ENCODE data around the gene NACC1. TPM values are rescaled to one million over a fixed set of nuclear protein-coding genes. Genes with fewer than 3 reads are reported as not detected.

Gene NACC1
- total and polyA plus RNA-seq, 2 of the 13 experiments (the other 11 are each of a cell fraction or from before 2014, with no cell fraction given) = 31.8 to 42.3 TPM

DNA sequence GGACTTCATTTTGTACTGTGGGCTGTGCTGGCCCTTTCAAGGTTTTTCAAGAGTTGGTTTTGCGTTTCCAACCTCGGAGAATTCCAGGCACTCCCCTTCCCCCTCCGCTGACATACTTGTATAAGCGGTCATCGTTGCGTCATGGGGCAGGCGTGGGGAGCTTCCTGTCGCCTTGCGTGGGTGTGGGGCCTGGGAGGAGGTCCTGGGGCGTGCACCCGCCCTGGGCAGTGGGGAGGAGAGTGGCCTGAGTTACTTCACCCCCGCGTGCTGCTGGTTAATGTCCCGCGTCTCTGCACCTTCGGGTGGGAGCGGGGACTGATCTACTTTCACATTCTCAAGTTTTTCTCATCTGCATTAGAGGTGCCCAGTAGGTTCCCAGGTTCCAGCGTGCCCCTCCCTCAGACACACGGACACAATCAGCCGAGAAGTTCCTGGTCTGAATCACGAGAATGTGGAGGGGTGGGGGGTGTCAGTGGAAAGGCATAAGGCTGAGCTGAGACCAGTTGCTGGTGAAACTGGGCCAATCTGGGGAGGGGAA is 36.2 kb downstream of the NACC1 start (continued):
- TF ChIP-seq, protein P1, sequence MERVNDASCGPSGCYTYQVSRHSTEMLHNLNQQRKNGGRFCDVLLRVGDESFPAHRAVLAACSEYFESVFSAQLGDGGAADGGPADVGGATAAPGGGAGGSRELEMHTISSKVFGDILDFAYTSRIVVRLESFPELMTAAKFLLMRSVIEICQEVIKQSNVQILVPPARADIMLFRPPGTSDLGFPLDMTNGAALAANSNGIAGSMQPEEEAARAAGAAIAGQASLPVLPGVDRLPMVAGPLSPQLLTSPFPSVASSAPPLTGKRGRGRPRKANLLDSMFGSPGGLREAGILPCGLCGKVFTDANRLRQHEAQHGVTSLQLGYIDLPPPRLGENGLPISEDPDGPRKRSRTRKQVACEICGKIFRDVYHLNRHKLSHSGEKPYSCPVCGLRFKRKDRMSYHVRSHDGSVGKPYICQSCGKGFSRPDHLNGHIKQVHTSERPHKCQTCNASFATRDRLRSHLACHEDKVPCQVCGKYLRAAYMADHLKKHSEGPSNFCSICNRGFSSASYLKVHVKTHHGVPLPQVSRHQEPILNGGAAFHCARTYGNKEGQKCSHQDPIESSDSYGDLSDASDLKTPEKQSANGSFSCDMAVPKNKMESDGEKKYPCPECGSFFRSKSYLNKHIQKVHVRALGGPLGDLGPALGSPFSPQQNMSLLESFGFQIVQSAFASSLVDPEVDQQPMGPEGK (CRISPR knock-in tag; IDR thresholded peaks at IDR 0.05) = peak; percentile 79
- TF ChIP-seq, protein P2, sequence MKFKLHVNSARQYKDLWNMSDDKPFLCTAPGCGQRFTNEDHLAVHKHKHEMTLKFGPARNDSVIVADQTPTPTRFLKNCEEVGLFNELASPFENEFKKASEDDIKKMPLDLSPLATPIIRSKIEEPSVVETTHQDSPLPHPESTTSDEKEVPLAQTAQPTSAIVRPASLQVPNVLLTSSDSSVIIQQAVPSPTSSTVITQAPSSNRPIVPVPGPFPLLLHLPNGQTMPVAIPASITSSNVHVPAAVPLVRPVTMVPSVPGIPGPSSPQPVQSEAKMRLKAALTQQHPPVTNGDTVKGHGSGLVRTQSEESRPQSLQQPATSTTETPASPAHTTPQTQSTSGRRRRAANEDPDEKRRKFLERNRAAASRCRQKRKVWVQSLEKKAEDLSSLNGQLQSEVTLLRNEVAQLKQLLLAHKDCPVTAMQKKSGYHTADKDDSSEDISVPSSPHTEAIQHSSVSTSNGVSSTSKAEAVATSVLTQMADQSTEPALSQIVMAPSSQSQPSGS (CRISPR knock-in tag; IDR thresholded peaks at IDR 0.05) = peak; percentile 21; the same call in 1 of the 2 replicates
- TF ChIP-seq HOXA7 (CRISPR knock-in tag; IDR thresholded peaks at IDR 0.05) = no peak
- no peak for TF ChIP-seq NCOA1 (CRISPR knock-in tag; IDR thresholded peaks at IDR 0.05)
- no peak for TF ChIP-seq ZNF317 (CRISPR knock-in tag; IDR thresholded peaks at IDR 0.05)
- 0 out of 2 replicates have a peak, but pooled peaks have one; percentile 19 for TF ChIP-seq ZNF331 (CRISPR knock-in tag; IDR thresholded peaks at IDR 0.05)
- peak; percentile 50 for TF ChIP-seq ZNF687 (CRISPR knock-in tag; IDR thresholded peaks at IDR 0.05)
- TF ChIP-seq, protein P3, sequence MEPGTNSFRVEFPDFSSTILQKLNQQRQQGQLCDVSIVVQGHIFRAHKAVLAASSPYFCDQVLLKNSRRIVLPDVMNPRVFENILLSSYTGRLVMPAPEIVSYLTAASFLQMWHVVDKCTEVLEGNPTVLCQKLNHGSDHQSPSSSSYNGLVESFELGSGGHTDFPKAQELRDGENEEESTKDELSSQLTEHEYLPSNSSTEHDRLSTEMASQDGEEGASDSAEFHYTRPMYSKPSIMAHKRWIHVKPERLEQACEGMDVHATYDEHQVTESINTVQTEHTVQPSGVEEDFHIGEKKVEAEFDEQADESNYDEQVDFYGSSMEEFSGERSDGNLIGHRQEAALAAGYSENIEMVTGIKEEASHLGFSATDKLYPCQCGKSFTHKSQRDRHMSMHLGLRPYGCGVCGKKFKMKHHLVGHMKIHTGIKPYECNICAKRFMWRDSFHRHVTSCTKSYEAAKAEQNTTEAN (CRISPR knock-in tag; conservative IDR thresholded peaks at IDR 0.05) = no peak
- TF ChIP-seq GRHL1 (CRISPR knock-in tag; conservative IDR thresholded peaks at IDR 0.05) = no peak
- no peak for TF ChIP-seq SCMH1 (CRISPR knock-in tag; IDR thresholded peaks at IDR 0.05; ENCODE audit: borderline replicate concordance)
- TF ChIP-seq TEAD3 (CRISPR knock-in tag; optimal IDR thresholded peaks at IDR 0.05; ENCODE audit: borderline replicate concordance) = peak; percentile 61
- TF ChIP-seq NFE2 (CRISPR knock-in tag; IDR thresholded peaks at IDR 0.05) = no peak
- peak; percentile 79 for TF ChIP-seq GABPB1 (CRISPR knock-in tag; IDR thresholded peaks at IDR 0.05)
- TF ChIP-seq POLR2AphosphoS5 (IDR thresholded peaks at IDR 0.05; ENCODE audit: low read depth, low read length) = no peak; the same call in none of the 2 replicates
- TF ChIP-seq RBM39 (IDR thresholded peaks at IDR 0.05; ENCODE audit: low read depth, low read length, poor library complexity, severe bottlenecking) = peak; percentile 31
- no peak for TF ChIP-seq ZNF205 (CRISPR knock-in tag; IDR thresholded peaks at IDR 0.05)

Measured in HepG2 (cell line).